Measurements from ENCODE around the gene KRTAP10-10. TPM values are rescaled to one million over a fixed set of nuclear protein-coding genes. Genes with fewer than 3 reads are reported as not detected.
"Not testable (repeated sequence)": the region's sequence is repeated elsewhere in the genome, so short reads cannot be mapped to it uniquely, and the experiment has no call there.

Gene KRTAP10-10
- total RNA-seq, 1 donor from 2014 or later: not detected

DNA sequence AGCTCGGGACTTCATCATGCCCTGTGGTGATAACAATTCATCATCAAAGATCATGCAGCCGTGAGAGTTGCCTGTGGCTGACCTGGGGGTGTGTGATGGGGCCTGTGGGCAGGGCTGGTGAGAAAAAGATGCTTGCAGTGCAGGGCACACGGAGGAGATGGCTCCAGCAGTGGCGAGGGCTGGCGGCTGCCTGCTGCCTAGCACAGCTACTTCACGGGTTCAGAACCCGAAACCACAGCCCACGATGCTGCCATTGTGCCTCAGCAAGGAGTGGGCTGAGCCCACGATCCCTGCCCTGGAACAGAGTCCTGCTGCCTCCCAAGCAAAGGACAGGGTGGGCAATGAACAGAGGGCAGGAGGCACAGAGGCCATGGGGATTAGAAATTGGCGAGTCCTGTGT is 10.9 kb upstream of the KRTAP10-10 start:
- DNase-seq (ENCODE audit: low spot score): no peak

DNA sequence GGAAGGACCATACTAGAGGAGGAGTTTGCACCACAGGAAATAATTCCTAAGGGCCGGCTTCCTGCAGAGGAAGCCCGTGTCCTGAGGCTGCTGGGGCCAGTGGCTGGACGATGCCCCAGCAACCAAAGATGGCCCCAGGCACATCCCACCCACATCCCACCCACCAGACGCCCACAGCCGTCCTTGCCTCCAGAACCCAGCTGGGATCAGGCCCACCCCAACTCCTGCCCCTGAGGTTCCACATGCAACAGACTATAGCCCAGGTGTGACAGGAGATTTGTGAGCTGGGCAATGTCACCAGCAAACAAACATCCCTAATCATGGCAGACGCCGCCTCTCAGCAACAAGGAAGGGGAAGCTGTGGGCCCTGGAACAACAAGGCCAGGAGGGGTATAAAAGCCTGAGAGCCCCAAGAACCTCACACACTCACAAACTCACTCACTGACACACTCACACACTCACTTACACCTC is 10.4 kb upstream of the KRTAP10-10 start, which contains the start of gene KRTAP10-9:
KRTAP10-9 (plus strand) TSS at position 421 of the 471 bp plus-strand sequence. CDS start 79 bp downstream, outside the sequence.
- no peak for DNase-seq (ENCODE audit: low spot score)

DNA sequence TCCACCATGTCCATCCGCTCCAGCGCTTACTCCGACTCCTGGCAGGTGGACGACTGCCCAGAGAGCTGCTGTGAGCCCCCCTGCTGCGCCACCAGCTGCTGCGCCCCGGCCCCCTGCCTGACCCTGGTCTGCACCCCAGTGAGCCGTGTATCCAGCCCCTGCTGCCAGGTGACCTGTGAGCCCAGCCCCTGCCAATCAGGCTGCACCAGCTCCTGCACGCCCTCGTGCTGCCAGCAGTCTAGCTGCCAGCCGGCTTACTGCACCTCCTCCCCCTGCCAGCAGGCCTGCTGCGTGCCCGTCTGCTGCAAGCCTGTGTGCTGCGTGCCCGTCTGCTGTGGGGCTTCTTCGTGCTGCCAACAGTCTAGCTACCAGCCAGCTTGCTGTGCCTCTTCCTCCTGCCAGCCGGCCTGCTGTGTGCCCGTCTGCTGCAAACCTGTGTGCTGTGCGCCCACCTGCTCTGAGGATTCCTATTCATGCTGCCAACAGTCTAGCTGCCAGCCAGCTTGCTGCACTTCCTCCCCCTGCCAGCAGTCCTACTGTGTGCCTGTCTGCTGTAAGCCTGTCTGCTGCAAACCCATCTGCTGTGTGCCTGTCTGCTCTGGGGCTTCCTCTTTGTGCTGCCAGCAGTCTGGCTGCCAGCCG is 9.9 kb upstream of the KRTAP10-10 start:
- not testable (repeated sequence) for DNase-seq (ENCODE audit: low spot score)

DNA sequence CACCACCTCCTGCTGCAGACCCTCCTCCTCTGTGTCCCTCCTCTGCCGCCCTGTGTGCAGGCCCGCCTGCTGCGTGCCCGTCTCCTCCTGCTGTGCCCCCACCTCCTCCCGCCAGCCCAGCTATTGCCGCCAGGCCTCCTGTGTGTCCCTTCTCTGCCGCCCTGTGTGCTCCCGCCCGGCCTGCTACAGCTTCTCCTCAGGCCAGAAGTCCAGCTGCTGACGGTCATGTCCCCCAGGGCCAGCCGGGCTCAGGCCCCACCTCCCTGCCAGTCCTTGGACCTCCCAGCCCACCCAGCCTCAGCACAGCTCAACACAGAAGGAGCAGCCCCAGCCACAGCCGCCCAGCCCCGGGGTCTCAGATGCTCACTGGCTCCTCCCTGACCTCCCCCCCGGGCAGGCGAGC is 9.3 kb upstream of the KRTAP10-10 start:
- DNase-seq (ENCODE audit: low spot score): not testable (repeated sequence)

DNA sequence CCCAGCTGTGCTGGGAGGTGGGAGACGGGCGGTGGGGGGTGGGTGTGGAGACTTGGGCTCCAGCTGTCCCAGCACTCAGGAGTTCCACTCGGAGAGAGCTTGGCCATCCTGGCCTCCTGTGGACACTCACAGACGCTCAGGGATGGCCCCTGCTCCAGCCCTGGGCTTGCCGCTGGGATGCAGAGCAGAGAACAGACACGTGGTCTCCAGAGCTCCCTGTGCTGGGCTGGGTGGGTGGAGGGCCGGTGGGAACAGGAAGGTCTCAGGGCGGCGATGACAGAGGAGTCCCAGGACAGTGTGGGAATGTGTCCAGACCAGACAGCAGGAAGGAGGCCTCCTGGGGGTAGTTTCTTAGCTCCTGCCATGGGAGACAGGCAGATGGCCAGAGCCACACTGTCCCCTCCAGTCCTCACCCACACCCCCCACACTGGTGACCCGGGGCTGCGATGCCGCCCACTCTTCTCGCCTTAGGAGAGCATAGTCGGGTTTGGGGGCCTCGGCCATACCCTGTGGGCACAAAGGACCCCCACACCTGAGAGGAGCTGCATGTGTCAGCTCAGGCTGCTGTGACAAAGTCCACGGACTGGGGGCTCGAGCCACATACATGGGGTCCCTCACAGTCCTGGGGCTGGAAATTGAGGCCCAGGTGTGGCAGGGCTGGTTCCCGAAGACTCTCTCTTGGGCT is 8.3 kb upstream of the KRTAP10-10 start:
- DNase-seq (ENCODE audit: low spot score): no peak

DNA sequence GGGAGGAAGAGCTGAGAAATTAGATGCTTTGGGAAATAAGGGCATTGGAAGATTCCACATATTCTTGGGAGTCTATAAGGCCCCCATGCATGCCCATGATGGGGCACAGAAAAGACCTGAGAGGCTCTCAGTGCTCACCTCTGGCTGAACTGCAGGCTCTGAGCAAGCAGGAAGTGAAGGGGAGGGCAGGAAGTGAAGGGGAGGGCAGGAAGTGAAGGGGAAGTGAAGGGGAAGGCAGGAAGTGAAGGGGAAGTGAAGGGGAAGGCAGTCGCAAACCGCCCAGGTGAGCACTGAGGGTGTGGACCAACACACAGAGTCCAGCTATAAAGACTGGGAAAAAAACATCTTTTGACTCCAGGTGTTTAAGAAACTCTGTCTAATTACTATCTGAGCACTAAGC is 6.7 kb upstream of the KRTAP10-10 start:
- DNase-seq (ENCODE audit: low spot score): no peak

DNA sequence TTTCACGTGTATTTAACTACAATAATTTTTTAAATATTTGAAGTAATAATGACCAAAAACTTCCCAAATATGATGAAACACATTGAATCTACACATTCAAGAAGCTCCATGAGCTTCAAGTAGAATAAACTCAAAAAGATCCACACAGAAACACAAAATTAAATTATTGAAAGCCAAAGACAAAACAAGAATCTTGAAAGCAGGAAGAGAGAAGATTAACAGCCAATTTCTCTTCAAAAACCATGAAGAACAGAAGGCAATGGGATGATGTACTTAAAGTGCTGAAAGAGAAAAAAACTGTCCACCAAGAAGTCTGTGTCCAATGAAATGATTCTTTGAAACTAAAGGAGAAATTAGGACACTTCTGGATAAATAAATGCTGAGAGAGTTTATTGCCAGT is 5.1 kb upstream of the KRTAP10-10 start:
- no peak for DNase-seq (ENCODE audit: low spot score)

DNA sequence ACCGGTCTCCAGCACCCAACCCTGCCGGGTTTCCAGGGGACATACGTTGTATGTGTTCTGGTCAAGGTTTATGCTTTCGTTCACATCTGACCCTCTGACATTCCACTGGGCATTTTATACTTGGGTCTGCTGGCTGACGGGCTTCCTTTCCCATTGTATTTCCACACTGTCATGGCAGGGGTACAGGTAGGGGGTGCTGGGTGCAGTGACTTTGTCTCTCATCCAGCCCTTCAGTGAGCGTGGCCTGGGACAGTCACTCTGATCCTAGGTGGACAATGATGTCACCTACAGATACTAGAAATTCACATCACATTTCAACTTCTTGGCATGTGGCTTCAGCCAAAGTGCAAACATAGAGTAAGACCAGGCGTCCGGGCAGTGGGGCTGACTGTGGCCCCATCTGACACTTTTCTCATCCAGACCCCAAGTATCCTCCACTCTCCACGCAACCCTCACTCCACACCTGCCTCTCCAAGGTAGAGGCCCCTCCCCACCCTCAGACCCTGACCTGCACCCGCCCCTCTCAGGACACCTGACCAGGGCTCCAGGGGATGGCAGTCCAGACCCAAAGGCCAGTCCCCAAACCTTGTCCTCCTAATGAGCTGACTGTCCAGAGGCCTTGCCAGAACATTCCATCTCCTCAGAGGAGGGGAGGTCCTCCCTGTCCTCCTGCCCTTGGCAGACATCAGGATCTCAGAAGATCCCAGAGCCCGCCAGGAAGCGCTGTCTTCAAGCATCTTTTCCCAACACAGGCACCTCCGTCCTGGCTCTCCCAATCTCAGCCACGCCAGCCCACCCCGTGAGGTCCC is 743 bp upstream of the KRTAP10-10 start:
- DNase-seq (ENCODE audit: low spot score): no peak

DNA sequence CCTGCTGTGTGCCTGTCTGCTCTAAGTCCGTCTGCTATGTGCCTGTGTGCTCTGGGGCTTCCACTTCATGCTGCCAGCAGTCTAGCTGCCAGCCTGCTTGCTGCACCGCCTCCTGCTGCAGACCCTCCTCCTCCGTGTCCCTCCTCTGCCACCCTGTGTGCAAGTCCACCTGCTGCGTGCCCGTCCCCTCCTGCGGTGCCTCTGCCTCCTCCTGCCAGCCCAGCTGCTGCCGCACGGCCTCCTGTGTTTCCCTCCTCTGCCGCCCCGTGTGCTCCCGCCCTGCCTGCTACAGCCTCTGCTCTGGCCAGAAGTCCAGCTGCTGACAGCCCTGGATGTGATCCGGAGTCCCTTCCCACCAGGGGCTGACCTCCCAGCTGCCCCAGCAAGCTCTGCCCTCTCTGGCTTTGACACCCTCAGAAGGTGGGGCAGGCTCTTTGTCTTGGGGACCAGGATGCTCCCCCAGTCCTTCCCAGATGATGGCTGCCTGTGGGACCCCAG is 744 bp downstream of the KRTAP10-10 start:
- DNase-seq (ENCODE audit: low spot score): not testable (repeated sequence)

DNA sequence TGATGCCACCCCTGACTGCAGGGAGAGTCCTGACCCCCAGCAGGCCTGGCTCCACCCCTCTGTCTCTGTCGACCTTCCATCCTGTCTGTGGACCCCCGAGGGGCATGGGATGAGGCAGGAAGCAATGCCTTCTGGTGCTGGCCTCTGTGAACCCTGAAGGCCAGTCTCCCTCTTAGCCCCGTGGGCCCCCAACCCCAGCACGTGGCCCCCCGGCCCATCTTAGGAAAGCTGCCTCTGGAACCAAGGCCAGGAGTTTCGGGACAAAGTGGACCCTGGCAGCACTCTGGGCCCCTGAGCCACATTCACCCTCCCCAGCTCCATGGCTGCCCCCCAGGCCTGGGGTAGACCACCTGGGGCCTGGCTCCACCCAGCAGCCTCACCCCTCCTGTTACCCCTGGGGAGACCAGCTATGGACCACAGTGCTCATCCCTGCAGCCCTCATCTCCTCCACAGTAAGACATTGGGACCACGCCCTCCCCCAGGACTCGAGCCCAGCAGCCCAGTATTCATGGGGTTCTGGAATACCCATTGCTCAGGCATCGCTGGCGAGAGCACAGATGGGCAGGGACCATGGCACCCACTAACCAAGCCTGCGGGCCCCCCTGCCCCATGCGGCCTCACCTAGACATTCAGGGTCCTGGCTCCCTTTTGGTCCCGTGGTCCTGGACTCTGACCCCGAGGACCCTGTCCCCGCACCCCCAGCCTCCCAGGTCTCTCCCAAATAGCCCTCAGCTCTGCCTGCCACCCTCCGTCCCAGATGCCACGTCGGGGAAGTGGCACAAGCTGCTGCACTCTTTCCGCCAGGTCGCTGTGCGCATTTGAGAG is 1.6 kb downstream of the KRTAP10-10 start:
- not testable (repeated sequence) for DNase-seq (ENCODE audit: low spot score)

DNA sequence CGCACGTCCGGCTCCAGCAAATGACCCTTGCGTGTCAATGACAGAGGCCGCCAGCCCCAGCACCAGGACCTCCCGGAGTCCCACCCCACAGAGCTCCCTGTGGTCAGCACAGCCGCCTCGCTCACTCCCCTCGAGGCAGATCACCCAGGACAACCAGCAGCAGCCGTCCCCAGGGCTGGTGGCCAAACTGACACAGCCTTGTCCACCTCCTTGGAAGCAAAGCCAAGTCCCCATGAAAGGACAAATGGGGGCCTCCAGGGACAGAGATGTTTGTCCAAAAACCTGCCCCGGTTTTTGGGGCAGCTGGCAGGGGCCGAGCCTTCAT is 2.1 kb downstream of the KRTAP10-10 start:
- DNase-seq (ENCODE audit: low spot score): no peak

DNA sequence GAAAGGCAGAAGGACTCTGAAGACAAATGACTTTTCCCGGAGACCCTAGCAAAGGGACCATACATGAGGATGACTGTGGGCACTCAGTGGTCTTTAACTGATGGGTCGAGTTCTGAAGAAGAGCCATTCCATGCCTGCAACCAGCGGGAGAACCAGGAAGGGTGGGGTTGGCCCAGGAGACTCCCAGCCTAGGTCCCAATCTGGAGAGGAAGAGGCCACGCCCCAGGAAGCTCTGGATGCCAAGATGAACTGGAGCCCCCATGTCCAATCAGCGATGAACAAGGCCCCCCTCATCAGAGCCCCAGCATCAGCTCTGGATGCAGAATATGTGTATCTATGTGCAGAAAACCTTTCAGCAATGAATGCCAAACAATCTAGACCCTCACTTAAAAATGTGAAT is 3.6 kb downstream of the KRTAP10-10 start:
- no peak for DNase-seq (ENCODE audit: low spot score)

DNA sequence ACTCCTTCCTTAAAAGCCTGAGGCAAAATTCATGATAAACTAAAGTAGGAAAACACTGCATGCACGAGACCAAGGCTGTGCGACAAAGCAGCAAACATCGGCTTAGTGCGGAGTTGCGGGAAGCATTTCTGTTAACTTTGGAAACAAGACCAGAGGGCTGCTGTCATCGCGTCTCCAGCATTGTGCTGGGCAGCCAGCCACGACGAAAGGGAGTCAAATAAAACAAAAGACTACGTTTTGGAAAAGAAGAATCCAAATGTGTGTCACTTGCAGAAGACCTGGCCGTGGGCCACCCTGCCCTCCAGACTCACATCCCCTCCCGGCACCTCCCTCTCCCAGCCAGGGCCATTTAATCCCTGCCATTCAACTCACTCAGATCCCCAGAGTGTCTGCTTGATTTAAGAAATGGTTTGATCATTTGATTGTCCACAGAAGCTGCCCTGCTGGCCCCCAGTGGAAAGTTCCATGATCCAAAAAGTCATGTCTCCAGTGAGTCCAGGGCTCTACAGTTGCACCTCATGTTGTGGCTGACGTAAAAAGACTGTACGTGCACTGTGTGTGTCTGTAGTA is 6.7 kb downstream of the KRTAP10-10 start:
- no peak for DNase-seq (ENCODE audit: low spot score)

DNA sequence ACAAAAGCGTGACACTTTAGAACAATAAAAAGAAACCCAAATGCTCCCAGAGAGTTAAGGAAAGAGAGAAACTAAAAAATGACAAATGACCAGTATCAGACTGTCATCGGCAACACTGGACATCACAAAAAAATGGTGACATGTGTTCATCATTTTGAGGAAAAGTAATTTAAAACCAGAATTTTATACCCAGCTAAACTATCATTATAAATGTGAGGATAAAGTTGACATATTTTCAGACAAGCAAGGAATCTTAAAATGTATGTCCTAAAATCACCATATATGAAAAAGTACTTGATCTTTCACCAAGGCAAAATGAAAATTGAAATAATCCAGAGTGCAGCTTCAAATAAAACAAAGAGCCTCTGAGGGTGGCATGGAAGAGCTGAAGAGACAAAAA is 7.7 kb downstream of the KRTAP10-10 start:
- no peak for DNase-seq (ENCODE audit: low spot score)

DNA sequence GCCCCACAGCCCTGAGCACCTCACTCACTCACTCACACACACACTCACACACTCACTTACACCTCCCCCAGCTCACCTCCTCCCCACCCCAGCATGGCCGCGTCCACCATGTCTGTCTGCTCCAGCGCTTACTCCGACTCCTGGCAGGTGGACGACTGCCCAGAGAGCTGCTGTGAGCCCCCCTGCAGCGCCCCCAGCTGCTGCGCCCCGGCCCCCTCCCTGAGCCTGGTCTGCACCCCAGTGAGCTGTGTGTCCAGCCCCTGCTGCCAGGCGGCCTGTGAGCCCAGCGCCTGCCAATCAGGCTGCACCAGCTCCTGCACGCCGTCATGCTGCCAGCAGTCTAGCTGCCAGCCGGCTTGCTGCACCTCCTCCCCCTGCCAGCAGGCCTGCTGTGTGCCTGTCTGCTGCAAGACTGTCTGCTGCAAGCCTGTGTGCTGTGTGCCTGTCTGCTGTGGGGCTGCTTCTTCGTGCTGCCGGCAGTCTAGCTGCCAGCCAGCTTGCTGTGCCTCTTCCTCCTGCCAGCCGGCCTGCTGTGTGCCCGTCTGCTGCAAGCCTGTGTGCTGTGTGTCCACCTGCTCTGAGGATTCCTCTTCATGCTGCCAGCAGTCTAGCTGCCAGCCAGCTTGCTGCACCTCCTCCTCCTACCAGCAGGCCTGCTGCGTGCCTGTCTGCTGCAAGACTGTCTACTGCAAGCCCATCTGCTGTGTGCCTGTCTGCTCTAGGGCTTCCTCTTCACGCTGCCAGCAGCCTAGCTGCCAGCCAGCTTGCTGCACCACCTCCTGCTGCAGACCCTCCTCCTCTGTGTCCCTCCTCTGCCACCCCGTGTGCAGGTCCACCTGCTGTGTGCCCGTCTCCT is 9.4 kb downstream of the KRTAP10-10 start, which contains the start of gene KRTAP10-11:
KRTAP10-11 (plus strand) TSS at position 49 of the 856 bp plus-strand sequence; CDS start at position 94, 45 bp downstream.
- not testable (repeated sequence) for DNase-seq (ENCODE audit: low spot score)

DNA sequence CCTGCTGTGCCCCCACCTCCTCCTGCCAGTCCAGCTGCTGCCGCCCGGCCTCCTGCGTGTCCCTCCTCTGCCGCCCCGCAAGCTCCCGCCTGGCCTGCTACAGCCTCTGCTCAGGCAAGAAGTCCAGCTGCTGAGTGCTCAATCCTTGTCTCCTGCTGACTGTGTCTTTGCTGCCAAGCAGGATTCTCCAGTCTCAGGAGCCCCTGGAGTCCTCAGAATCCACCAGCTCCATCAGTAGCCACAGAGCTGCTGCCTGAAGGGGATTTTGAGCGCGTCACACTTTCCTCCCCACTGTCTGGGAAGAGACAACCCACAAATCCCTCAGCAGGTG is 10.0 kb downstream of the KRTAP10-10 start:
- DNase-seq (ENCODE audit: low spot score): no peak

DNA sequence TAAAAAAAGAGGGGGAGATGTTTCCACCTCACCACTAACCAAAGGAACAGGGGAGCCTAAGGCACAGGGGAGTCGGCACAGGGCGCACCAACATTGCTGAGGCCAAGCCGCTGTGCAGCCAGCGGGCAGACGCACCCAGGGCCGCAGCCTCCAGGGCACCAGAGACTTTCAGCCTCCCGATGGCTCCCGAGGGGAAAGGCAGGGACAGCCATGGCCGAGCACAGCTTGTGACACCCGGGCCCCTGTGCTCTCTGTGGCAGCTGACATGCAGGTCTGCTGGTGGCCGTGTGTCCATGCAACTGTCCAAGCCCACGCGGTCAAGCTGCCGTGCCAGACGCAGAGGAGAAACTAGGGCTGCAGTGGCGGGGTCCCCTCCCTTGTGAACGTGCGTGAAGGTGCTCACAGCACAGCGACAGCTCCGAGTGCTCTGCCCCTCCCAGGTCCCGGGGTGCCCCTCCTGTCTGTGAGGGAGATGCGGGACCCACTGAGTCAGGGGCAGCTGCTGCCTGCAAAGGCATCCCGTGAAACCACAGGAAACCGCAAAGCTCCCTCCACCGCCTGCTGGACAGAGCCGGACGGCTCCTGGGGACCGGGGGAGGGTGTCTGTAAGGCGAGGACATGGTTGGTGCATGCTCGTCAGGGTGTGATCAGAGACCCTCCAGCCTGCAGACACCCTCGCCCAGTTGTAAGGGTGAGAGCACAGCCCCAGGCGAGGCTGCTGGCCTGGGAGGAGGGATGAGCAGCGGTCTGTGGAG is 11.6 kb downstream of the KRTAP10-10 start:
- DNase-seq (ENCODE audit: low spot score): no peak

DNA sequence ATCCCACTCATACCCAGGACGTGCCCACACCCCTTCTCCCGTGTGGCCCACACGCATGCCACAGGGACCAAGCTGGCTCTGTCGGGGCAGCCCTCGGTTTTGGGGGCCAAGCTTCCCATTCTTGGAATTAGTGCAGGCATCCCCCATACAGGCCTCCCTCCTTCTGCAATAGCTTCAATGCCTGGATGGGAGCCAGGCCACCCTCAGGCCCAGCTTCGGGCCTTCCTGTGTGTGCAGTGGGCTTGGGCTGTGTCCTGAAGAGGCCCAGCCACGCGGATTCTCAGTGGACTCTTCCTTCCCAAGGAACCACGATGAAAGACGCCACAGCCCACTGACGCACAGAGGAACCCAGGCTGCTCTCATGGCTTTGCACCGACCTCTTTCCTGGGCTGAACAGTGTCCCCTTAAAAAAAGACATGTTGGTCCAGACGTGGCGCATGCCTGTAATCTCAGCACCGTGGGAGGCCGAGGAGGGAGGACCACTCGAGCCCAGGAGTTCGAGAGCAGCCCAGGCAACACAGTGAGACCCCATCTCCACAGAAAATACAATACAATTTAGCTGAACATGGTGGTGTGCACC is 12.5 kb downstream of the KRTAP10-10 start:
- DNase-seq (ENCODE audit: low spot score): no peak
